Measurements from ENCODE around the gene CARD19.
A peak's percentile ranks its signal among the peaks of the same experiment; 100 is the strongest.
"Not testable (repeated sequence)": the region's sequence is repeated elsewhere in the genome, so short reads cannot be mapped to it uniquely, and the experiment has no call there.

Gene CARD19

DNA sequence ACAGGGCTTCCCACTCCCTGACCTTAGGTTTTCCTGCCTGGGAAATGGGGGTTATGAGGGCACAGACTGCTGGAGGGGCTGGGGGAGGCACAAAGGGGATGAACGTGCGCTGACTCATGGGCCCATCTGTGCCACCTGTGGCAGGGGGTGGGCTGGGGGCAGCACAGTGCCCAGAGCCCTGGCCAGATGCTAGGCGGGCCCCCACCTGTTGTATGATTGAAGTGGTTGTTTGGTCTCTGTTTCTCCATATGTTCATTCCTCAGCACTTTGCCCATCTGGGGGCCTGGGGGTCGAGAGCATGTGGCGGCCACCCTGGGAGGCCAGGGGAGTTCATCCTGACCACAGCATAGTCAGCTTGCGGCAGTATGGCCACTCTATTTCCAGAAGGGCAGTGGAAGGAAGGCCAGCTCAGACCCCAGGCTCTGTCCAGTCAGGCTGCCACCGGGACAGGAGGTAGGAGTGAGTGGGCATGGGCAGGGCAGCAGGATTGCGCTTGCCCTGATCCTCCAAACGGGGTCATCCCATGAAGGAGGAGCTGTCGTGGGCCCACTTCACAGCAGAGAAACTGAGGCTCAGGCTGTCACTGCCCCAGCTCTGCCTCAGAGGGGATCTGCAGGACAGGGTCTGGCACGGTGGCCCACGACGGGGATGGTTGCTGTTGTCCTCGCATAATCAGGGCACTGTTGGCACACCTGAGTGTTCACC is 38.9 kb downstream of the CARD19 start:
- no peak for DNase-seq

DNA sequence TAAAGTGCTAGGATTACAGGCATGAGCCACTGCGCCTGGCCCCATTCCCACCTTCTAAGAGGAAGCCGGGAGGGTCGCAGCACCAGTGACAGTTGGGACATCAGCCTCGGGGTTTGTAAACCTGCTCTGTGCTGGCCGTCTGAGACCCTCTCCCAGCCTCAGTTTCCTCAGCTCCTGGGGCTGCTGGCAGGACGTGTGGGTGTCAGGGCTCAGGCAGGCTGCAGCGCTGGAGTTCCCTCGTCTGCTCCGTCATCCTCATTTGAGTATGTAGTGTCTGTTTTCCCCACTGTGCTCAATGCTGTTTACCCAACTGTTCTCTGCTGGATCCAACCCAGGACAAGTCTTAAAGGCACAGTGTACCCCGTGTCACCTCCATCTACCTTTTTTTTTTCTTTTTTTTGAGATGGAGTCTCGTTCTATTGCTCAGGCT is 40.0 kb downstream of the CARD19 start:
- no peak for DNase-seq

DNA sequence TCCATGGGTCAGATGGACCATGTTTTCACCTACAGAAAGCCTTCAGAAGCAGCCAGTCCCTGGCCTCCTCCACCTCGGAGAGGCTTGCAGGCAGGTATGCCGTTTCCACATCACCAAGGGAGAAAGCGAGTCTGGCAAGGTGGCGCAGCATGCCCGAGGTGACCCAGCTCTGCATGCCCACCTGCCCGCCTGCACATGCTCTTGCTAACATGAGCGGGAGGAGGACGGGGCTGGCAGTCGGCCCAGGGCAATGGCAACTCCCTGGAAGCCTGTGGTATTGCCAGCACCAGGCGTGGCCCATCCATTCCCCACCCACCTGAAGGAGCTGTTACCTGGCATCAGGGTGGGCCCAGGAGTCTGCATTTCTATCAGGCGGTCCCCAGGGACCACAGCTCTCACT is 41.3 kb downstream of the CARD19 start:
- DNase-seq = no peak

DNA sequence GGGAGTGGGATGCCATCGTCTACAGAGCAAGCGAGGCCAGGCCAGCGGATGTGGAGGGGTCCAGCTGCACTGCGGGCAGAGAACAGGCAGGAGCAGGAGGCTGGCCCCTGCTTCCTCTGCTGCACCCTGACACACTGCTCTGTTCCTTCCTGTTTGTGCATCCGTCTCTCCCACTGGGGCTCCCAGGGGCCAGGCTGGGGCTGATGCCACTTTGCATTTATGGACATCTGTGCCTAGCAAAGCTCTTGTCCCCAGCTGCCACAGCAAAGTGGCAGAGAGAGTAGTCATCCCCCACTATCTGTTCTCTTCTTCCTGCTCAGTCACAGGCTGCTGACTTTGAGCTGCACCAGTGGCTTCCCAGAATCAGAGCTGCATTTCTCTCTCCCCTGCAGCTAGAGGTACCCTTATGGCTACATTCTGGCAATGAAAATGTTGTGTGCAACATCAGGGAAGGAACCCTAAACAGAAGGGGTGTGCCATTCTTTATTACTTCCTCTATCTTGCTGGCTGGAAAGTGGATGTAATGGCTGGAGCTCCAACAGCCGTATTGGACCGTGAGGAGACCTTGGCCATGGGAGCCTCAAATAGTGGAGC is 42.3 kb downstream of the CARD19 start:
- DNase-seq = no peak

- no peak for DNase-seq
These were observed 43.6 kb downstream of the CARD19 start for GRCh38 chr9:93139365-93140182.

DNA sequence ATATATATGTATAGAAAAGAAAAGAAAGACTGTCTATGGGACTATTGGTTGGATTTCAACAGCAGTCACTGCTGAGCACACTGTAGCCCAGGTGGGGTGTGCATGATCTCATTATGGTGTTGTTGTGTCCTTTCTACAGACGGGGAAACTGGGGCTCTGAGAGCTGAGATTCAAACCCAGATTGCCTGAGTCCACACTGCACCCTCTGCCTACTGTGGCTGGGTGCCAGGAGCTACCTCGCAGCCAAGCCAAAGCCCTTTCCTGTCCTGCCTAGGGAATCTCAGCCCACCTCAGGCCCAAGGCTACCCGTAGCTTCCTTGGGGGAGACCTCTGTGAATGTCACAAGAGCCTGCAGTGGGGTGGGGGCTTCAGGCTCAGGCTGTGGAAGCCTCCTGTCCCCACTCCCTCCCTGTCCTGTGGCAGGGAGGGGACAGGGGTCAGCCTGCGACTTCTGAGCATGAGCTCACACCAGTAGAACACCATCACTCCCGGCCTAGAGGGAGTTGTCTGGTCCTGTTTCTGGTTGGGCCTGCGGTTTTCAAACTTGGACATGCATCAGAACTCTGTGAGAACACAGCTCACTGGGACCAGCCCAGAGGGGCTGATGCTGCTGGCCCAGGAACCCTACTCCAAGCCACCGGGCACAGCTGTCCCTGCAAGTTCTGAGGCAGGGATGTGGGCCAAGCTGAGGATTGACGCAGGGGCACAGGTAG is 45.9 kb downstream of the CARD19 start:
- DNase-seq = no peak

DNA sequence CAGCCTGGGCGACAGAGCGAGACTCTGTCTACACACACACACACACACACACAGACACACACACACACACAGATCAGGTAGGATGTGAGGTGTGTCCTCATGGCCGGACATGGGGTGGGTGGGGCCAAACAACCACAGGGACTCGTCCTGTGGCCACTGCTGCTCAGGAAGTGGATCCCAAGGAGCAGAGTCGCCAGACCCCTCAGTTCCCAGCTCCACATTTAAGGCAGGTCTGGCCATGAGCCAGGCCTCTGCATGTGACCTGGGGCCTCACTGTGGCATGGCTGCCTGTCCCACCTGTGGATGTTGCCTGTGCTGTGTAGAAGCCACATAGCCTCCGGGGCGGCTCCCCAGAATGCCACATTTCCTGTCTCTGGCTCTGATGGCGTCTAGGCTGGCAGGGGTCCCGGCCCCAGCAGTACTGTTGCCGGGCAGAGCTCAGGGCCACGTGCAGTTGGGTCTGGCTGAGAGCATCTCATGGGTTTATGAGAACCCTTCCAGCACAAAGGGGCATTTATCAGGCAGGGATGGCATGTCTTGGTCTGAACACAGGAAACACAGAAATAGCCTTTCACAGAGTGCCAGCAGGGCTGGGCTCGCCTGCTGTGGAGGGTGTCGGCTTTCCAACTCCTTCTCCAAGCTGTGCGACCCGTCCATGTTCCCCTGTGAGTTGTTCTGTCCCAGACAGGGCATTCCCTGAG is 48.0 kb downstream of the CARD19 start:
- DNase-seq = peak; percentile 37

- not testable (repeated sequence) for DNase-seq
These were observed 50.7 kb downstream of the CARD19 start for GRCh38 chr9:93146696-93147095.

DNA sequence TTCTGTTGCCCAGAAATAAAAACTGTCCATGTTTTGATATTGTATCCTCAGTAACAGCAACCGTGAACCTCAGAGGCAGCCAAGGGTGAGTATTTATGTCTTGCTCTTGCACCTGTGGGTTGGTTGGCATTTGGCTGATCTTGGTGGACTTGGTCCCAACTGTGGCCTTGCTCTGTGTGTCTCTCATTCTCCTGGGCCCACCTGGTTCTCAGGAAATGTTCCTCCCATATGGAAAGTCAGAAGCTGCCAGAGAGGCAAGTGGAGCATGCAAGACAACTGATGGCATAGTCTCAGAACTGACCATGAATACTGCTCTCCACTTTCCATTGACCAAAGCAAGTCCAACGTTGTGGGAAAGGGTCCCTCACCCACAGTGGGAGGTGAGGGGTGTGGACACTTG is 51.6 kb downstream of the CARD19 start:
- DNase-seq = no peak

- no peak for DNase-seq
These were observed 52.7 kb downstream of the CARD19 start for GRCh38 chr9:93148721-93149120.

DNA sequence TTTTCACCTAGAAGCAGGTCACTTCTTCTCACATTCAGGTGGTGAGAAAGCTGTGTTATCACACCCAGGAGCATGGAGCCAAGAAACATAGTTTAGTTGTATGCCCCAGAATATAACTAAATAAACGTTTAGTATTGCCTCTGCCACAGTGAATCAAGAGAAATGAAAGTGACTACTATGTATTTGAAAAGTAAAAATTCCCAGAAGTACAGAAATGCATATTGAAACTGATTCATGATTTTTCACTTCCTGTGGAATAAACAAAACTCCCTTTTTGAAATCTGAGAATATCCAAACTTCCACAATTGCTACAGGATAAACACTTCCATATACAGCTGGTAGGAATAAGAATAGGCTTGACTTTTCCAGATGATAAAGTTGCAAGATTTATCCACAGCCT is 53.3 kb downstream of the CARD19 start:
- no peak for DNase-seq

GRCh38 chr9:93151097-93151784 is 55.2 kb downstream of the CARD19 start:
- DNase-seq = no peak

- DNase-seq = no peak
These were observed 58.4 kb downstream of the CARD19 start for GRCh38 chr9:93154293-93154903.

DNA sequence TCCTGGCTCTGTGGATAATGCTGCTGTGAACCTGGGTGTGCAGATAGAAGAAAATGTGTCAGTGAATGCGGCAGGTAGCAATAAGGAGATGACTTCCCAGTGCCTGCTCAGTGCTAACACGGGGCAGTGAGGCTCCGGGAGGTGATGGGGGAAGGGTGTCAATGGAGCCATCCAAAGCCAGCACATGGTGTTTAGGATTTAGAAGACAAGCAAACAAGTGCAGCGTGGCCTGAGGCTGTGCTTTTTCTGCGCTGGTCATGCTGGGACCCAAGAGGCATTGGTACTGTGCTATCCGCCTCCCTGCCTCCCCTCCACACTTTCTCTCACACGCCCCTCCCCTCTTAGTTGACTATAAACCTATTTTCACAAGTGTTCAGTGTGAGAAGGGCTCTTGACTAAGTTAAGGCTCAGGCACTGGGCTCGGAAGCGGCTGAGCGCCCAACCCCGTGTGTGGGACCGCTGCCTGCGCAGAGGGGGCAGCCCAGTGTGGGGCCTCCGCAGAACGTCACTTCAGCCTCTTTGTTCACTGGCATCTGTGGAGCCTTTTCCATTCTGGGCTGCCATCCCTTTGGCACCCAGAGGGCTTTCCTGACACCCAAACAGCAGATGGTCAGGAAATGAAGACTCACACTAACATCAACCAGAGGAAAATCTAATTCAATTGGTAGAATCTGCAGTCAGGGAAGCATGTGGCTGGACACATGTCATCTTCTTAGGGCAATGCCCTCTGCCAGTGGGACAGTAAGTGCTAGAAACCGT is 59.9 kb downstream of the CARD19 start:
- DNase-seq = no peak

- DNase-seq = no peak
These were observed 60.5 kb downstream of the CARD19 start for GRCh38 chr9:93156475-93157008.

DNA sequence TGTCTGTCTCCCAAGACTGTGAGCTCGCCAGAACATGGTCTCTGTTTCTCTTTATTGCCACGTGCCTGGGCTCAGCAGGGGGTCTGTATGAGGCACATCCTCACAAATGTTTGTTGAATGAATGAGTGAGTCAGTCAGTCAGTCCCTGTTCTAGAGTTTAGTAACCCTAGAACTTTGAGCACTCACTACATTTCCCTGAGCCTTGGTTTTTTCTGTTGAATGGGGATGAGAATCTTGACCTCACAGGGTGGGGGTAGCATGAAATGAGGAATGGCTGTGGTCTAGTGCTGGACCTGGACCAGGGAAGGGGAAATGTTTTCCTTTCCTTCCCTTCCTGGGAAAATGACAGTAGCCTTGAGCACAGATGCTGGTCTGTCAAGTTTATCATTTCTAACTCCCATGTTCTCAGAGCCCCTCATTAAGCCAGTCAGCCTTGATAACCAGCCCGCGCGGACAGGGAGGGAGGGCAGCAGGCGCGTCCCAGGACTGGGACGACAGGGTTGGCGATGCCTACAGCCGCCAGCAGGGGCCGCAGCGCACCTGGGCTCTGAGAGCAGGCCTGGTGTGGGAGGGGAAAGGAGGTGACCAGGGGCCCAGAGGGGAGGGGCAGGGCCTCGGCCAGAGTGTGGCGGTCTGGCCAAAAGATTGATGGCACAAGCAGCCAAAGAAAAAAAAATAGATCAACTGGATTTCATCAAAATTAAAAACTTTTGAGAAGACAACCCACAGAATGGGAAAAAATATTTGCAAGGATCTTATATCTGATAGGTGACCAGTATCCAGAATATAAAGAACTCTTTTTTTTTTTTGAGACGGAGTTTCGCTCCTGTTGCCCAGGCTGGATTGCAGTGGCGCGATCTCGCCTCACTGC is 63.8 kb downstream of the CARD19 start:
- DNase-seq = peak; percentile 45

GRCh38 chr9:93161786-93162562 is 66.0 kb downstream of the CARD19 start:
- DNase-seq = no peak

All from activated CD4-positive, alpha-beta T cell treated with anti-CD3 and anti-CD28 coated beads for 1 hour (primary cell).